GM19468 (cell line): ENCODE data around the gene SORBS2.

Source experiments
- ATAC-seq: cut with Tn5 transposase; IDR thresholded peaks from one replicate; pipeline ENCODE4 v1.9.1; 2021; ENCODE audit warnings: mild to moderate bottlenecking, moderate library complexity, moderate number of reproducible peaks; ENCODE audit not compliant: unreplicated experiment; ENCODE audit errors: extremely low read depth

SORBS2 gene

DNA sequence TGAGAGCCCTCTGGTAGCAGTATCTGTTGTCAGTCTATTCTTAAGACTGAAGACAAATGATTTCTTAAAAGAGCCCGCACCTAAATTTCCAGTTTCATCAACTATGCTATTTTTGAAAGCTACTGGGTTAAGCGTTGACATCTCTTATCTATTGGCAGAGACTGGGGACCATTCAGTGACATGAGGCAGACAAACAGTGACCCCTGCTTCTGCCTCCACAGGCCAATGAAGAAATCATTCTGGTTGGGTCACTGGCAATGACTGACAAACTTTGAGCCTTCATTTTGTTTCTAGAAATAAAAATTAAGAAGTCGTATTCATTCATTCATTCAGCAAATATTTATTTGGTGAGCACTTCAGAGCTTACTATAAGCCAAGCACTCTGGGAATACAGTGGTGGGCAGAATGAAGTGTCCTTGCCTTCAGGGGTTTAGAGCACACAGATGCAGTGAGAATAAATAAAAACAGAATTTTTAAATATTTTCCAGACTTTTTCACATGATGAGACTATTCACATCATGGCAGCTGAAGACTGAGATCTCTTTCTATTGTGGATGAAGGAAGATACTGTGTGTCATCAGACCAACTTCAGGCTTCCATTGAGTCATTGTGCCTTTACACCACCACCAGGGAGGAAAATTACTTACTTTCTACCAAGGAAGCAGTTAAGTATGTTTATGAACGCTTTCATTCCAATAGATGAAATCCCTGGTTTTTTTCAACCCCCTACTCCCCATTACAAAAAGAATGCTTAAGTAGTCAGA lies 36.0 kb downstream of the SORBS2 start:
- ATAC-seq: no peak

DNA sequence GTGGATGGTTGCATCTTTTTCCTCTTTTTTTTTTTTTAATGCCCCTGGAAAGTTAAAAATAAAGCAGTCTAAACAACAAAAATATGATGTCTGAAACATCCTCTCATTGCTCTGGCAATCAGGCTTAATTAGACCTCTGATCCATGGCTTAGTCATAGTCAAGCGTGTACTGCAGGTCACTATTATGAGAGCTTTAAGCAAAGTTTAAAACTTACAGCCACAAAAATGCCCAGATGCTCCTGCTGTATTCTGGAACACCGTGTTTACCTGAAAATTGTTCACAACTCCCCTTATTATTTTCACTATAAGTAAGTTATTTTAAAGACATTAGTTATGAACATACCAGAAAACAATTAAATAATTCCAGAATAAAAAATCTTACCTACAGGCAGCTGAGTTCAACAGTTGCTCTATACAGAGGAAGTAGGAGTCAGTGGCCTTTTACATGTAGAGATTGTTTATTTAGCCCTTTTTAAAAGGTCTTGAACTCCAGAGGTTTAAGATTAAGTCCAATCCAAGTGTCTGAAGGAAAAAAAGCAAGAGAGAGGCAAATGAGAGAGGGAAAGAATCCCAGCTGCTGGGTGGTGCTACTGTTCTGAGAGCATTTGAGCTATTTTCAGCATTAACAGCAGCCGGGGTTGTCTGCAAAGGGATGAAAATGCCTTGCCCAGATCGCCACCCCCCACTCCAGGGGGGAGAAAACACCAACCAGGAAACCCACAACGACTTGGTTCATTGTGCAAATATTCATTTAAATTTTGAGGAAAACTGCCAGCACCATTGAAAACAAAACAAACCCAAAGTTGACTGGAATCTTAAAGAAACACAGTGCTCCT lies 36.9 kb downstream of the SORBS2 start:
- no peak for ATAC-seq

DNA sequence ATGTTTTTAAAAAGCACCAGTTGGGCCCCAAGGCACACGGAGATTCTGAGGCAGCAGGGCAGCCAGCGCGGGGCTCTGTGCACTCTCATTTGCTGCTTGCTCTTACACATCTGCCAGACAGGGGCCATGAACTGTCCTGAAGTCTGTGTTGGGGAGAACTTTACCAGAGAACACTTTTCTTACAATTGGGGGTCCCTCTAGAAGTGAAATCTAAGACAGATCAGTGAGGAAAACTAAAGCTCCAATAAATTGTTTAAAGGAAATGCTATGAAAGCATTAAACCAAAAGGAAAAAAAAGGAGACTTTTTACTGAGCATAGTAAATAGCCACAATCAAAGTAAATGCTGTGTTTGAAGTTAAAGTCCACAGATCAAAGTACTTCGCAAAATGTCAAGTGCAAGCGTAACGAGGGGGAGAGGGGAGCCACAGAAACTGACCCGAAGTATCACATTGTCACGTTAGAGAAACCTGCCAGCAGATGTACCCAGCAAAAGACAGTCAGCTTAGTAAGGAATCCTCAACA lies 37.8 kb downstream of the SORBS2 start:
- ATAC-seq: no peak

DNA sequence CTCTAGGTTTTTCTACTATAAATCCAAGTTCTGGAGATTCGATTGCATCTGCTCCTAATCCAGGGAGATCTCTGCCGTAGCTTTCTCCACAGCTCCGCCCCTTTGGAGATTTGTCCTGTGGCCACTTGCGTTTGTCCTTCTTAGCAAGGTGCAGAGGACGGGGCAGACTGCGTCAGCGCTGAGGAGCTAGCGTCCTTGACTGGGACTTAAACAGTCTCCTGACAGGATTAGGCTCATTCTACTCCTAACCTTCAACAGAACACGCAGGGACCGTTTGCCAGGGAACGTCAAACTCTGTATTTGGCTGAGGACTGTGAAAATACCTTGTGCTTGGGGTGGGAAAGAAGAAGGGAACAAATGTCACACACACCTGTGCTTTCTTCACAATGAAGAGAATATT lies 38.6 kb downstream of the SORBS2 start:
- no peak for ATAC-seq

DNA sequence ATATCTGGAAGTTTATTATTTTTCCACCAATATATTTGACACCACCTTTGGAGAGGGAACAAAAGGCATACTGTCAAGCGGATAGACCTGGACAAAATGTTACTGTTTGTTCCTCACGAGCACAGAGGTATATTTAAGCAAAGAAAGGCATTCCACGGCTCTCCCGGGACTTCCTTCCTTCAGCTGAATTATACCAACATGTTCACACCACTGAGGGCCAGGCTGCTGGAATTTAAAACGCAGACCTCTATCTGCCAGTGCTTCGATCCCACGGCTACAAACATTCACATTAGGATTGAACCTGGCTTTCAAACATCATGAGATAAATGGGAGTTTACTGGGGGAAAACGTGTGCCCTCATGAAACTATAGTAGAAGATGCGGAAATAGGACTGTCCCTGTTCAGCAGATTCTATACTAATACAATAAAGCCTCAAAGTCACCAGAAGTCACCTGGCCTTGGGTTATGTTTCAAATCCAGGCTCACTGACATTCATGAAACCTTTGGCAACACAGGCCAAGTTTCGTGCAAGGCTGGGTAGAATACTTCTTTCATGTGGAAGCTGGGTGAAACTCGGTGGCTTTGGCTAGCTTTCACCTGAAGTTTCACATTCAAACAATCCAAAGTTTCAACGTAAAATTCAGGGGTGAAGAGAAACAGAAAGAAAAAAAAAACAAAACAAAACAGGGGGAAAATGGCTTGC lies 39.5 kb downstream of the SORBS2 start:
- no peak for ATAC-seq

DNA sequence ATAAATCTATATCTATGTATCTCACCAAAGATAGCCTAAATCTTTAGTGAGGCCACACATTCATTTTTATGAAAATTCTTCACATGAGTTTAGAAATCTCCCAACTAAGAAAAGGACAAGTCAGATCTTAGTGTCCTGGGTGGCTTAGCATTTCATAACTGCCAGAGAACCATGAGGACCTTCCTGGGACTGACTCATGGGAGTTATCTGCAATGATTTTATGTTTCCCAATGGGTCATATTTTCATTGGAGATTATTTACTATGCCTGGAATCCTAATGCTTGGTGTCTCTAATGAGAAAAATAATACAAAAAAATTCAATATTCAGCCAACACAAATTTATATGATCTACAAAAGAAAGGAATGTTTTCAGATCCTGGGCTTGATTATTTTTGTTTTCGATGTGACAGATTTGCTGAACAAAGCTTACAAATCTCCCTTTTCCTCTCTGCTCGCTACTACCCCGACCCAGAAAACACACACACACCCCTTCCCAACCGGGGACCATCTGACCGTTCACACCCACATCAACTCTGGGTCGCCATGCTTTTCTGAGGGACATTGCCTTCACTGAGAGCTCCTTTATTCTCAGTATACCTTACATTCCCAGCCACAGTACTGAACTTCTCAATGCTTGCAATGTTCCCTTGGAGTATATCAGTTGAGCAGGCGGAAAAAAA lies 40.1 kb downstream of the SORBS2 start:
- no peak for ATAC-seq

DNA sequence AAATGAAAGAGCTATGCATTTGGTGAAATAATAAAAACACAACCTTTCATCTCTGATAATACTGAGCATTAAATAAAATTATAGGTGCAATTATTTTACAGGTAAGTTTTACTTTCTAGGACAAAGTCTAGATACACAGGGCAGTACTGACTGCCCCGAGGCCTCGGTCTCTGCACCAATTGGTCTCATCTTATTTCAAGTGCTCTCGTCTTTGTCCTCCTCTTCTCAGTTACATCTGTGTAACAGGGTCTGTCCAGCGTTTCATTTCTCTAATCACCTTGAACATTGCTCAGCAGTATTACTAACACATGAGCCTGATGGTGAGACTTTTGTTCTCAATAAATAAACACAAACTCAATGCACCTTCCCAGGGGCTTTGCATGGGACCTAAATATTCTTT lies 44.5 kb downstream of the SORBS2 start:
- ATAC-seq: no peak

DNA sequence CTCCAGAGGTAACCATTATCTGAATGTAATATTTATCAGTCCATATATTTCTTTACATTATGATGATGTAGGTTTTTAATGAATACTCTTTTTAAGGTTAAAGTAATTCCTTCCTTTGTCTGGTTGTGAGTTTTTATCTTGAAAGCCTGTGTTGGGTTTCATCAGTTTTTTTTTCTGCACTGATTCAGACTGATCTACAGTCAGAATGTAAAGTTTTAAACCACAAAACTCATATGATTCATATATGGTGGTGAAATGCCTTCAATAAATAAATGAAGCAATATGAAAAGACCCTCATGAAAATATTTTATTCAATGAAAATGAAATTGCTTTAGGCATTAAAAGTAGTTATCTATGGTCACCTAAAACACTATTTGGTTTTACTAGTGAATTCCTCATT lies 47.1 kb downstream of the SORBS2 start:
- no peak for ATAC-seq

DNA sequence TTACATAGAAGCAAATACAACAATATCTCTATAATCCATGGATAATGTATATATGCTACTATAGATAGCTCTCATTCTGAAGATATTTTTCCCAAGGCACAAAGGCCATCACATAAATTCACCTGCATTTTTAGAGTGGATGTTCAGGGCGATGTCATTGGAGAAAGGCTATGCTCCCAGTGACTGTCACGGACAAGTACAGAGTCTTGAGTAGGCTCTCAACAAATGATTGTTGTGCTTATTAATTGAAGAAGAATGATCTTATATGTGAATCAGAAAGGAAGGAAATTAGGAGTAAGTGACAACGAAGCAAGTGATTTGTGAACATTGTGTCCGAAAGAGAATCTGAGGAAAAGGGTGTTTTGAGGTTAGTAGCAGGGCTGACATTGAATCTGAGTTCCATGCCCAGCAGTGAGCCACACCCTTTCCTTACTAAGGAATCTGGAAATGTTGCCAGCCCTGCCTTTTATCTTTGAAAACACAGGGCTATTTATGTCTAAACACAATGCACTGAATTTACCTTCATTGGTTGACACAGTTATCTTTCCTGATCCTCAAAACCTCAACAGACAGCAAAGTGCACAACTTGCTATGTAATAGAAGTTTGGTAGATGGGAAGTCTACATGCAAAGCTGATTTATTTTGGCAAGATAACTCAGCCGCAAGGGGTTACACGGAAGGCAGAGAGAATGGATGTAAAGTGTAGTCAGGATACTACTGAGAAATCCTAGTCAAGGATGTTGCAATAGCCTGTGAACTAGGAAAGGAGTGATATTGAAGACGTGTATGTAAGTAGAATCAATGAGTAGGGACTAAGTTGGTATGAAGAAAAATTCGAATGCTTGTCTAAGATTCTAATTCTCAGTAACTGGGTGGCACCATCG lies 50.4 kb downstream of the SORBS2 start:
- no peak for ATAC-seq

DNA sequence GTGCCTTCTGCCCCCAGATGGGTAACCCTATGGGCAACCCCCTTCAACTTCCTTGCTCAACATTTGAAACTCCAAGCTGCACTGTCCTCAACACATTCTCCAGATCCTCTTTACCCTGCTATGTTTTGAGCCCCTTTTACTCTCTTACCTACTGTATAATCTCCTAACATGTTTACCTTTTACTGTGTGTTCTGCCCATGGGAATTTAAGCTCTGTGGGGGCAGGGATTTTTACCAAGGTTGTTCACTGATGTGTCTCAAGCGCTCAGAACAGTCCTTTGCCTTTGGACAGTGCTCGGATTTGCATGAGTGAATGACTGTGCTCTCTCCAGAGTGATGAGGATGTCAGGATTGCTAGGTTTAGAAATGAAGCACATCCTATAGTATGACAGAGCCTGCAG lies 53.2 kb downstream of the SORBS2 start:
- ATAC-seq: no peak

DNA sequence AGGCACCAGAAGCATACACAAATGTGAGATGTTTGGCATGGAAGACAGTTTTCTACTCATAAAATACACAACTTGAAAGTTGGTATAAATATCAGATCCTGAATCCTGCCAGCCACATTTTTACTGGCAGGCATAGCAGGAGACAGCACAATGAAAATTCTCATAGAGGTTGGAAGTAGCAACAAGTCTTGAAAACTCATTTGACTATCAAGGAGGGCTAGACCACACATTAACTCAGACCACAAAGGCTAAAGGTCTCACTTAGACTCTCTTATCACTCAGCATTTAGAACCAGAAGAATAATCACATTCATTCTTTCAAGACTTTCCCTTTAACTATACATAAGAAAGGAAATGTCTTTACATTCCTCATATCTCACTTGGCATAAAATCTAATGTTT lies 56.5 kb downstream of the SORBS2 start:
- no peak for ATAC-seq

DNA sequence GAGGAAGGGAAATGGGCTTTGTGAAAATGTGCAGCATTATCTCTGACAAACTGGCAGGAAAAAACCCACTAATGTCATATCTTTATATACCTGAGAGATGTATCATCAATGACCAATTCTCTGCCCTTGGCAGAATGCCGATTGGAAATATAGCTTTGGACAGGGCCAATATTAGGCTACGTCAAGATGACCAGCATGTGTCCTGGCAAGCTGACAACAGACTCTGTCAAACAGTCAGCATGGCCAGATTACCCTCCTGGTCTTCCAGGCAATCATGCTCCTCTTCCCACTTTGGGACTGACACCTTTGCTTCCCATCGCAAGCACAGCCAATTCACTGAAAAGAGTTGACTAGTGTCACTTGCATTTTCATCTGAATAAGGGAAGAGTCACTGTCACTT lies 57.0 kb downstream of the SORBS2 start:
- ATAC-seq: no peak

DNA sequence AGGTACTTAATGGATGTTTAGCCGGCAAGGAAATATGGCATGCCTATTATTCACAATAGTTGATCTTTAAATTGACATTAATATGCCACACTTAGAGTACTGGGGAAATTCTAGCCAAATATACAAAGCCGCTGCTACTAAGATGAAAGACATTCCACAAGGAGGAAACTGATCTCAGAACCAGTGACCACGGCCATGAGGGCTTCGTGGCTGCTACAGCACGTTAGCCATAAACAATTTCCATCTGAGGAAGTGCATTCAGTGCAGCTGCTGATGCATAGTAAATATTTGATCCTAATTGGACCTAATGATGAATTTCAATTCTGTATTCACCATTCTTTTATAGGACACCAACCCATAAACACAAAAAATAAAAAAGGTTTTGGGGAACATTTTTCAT lies 59.1 kb downstream of the SORBS2 start:
- ATAC-seq: no peak

DNA sequence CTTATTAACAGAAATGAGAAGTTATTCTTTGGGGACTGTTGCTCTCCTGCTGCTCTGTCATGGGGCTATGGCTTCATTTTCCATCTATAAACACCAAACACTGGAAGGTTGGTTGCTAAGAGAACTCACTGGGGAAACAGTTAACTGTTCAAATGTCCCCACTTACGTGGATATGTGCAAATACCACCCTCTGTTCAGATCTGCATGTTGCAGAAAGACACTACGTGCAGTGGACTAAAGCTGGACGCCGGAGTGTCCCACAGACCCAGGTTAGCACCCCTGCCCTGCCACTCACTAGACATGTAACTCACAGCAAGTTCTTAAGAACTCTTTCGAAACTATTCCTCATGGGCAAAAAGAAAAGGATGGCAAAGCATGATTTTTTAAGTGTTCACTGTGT lies 62.1 kb downstream of the SORBS2 start:
- no peak for ATAC-seq

DNA sequence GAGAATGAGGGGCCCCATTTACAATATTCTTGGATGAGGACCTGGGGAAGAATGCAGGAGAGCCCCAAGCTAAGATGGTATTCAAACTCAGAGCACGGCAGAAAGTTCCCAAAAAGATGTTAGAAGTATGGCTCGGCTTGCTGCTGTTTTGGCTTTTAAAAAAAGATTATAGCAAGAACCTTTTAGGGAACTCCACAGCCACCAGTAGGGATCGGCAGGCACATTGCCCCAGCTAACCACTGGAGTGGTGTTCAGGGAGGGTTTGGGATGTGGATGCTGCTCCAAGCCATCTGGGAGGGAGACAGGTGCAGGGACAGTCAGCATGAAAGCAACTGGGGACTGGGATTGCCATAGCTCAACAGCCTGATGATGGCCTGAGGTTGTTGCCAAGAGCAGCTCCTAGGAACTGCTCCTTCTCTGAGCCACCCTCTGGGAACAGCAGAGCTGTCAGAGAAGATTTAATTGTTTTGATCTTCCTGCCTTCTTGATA lies 63.0 kb downstream of the SORBS2 start:
- no peak for ATAC-seq

DNA sequence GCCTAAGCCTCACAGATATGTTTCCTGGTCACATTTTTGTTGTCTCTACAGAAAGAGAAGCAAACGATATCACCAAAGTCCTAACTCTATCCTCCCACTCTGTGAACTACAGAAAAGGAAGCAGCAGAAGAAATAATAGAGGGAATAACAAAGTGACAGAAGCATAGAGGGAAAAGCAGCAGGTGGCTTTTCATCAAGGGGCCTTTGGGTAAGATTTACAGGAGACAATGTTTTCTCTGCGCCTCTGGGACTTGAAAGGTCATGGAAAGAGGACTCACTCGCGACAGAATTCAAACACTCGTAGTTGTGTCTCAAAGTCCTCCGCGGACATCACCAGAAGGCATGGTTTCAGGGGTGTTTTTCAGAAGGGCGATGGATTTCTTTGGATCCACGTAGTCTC lies 66.1 kb downstream of the SORBS2 start:
- ATAC-seq: no peak

DNA sequence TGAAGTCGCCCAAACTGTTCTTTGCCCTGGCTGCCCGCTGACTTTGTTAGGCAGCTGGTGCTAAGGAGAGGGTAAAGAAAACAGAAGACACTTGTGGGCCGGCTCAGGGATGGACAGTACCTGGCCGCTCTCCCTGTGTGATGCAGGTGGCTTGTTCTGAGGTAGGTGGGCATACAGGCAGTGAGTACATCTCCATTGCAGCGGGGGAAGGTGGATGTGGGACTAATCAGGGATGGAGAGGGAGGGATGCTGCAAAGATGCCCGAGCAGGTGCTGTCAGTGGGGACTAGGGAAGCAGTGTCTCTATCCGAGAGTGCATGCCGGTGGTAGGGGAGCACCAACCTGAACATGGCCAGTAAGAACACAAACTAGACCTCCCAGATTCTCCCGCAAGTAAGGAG lies 67.0 kb downstream of the SORBS2 start:
- no peak for ATAC-seq

DNA sequence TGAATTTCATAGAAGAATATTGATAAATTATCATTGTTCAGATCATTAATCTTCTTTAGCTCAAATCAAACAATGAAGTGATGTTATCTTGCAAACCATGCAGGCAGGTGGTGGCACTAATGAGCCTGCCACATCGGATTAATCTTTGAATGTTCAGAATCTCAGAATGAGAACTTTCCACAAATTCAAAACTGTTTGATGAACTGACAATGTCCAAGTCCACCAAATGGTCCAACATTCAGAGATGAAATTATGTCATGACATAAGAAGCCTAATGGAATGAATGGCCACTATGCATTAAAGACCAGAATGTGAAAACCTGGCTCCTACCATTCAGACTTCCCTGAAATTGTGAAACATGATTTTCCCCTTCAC lies 67.5 kb downstream of the SORBS2 start:
- ATAC-seq: no peak
